ENCODE data around the gene SET. TPM values are rescaled to one million over a fixed set of nuclear protein-coding genes. Genes with fewer than 3 reads are reported as not detected.
A peak's percentile ranks its signal among the peaks of the same experiment; 100 is the strongest.

SET gene
- total and polyA plus RNA-seq, 5 donors = 86.1 to 210 (median 190) TPM

DNA sequence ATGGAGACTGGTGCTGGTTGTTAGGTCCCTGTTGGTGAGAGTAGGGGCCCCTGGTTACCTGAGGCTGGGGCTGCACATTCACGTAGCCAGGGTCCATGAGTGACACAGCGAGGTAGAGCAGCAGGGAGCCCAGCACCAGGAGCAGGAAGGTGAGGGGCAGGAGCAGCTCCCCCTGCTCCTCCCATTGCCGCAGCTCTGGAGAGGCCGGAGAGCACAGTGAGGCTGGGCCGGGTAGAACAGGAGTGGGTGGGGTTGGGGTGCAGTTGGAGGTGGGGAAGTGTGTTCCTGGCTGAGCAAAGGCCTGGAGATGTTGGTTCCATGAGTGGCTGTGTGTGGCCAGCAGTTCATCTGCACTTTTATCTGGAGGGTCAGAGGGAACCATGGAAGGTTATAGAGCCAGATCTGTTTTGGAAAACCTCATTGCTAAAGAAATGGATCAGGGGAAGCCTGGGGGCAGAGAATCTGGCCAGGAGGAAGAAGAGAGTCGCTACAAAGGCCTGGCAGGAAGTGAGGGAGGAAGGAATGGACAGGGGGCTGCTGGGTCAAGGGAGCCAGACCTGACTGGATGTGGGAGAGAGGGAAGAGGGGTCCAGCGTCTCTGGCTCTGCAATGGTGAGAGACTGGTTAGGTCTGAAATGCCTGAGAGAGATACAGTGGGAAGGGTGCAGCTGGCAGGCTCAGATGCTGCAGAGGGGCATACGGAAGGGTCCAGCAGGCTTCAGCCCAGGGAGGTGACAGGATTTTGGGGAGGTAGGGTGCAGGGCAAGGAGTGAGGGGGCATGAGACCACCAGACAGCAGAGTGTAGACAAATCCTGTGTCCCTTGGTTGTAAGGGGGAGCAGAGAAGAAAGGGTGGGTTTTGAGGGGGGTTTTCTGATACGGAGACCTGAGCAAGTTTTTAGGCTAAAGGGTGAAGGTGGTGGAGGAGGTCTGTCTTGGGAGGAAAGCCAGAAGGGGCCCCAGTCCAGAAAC is 33.6 kb downstream of the SET start:
- H3K27ac ChIP-seq (ENCODE audit: low read length) = no peak overlapping the region
- H3K9me3 ChIP-seq (ENCODE audit: control insufficient read depth, low read length) = no peaks in the 10 kb centered on the region
- peaks cover 3% of the 10 kb centered on the region for H3K4me1 ChIP-seq (ENCODE audit: control insufficient read depth, insufficient read depth, low read length)
- ATAC-seq (no peak), DNase-seq (peak in 1 of 3 donors; percentile 39)
- H3K27me3 ChIP-seq (ENCODE audit: control insufficient read depth, insufficient read depth) = no peaks in the 10 kb centered on the region
- 54% methylated on average over 9 of the region's 9 CpGs for WGBS
- H3K4me3 ChIP-seq (ENCODE audit: low read length) = no peak overlapping the region
- intact Hi-C loops (cut with DNase I) = no loop called here

DNA sequence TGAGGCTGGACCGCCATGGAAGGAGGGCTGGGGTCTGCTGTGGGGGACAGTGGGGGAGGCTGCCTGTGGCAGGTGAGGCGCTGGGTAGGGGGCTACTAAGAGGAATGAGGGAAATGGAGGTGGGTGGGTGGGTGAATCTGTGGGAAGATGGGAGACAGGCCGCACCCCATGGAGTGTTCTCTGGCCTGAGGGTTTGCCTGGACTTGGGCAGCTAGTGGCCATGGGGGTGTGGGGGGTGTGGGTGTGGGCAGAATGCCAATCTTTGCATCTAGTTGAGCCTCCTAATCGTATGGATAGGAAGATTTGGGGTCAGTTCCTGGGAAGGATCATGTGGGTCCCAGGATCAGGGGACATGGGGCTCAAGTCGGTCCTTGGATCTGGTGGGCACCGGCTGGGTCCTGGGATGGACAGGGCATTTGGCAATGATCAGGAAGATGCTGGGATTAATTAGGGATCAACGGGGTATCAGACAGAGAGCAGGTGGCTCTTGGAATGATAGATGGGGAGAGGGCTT is 34.4 kb downstream of the SET start:
- intact Hi-C loops (cut with DNase I) = no loop called here
- Histone ChIP-seq H3K27ac (ENCODE audit: low read length) (peak overlapping the region; percentile 19), H3K4me3 (ENCODE audit: low read length) (peak overlapping the region; percentile 55), H3K9me3 (ENCODE audit: control insufficient read depth, low read length) (no peaks in the 10 kb centered on the region), H3K4me1 (ENCODE audit: control insufficient read depth, insufficient read depth, low read length) (peaks cover 3% of the 10 kb centered on the region), H3K27me3 (ENCODE audit: control insufficient read depth, insufficient read depth) (no peaks in the 10 kb centered on the region)
- DNase-seq = peak in 1 of 3 donors; percentile 50
- ATAC-seq = peak in 1 of 2 donors; percentile 0
- WGBS = 46% methylated on average over 7 of the region's 7 CpGs

DNA sequence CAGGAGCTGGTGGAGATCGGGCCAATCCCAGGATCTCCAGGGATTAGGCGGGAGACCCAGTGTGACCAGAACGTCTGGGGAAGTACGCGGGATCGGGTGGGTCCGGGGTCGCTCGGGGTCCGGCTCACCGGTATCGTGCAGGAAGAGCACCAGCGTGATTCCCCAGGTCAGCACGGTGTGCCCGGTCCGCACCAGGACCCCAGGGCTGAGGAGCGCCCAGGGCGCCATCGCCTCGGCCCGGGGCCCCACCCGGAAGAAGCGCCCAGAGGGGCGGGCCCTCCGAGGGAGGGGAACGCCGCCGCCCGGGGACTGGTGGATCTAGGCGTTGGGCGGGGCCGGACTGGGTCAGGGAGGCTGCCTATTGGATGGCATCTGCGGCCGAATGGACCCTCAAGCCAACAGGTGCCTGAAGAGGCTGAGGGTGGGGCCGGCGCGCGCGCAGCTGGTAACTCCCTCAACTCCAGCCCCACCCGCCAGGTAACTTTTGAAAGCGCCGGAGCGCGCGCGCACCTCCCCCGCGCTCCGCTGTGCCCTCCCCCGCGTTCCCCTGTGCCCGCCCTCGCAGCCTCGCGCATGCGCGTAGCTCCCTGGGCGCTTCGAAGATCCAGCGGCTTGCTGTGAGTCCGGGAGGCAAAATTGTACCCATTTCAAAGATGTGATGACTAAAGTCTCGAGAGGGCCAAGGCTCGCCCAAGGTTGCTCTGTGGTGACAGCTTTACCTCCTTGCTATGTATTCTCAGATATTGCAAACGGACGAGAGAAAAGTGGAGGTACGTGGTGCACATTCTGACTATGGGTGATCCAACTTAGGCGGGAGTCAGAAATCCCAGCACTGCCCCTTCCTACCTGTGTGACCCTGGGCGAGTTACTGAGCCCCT is 35.1 kb downstream of the SET start, which contains the start of gene ZDHHC12:
ZDHHC12 (minus strand) TSS at position 262 of the 878 bp plus-strand sequence; CDS start at position 228, 34 bp downstream.
- WGBS = 2% methylated on average over 68 of the region's 68 CpGs
- ATAC-seq (peak; percentile 91 to 95), DNase-seq (peak; percentile 96 to 98 (median 98))
- H3K9me3 ChIP-seq (ENCODE audit: control insufficient read depth, low read length) = no peaks in the 10 kb centered on the region
- H3K4me3 ChIP-seq (ENCODE audit: low read length) = peak within 1 kb of the TSS; percentile 55
- H3K4me1 ChIP-seq (ENCODE audit: control insufficient read depth, insufficient read depth, low read length) = peaks cover 3% of the 10 kb centered on the region
- H3K27me3 ChIP-seq (ENCODE audit: control insufficient read depth, insufficient read depth) = no peaks in the 10 kb centered on the region
- H3K27ac ChIP-seq (ENCODE audit: low read length) = peak within 1 kb of the TSS; percentile 58
- intact Hi-C loops (cut with DNase I) = no loop called here

DNA sequence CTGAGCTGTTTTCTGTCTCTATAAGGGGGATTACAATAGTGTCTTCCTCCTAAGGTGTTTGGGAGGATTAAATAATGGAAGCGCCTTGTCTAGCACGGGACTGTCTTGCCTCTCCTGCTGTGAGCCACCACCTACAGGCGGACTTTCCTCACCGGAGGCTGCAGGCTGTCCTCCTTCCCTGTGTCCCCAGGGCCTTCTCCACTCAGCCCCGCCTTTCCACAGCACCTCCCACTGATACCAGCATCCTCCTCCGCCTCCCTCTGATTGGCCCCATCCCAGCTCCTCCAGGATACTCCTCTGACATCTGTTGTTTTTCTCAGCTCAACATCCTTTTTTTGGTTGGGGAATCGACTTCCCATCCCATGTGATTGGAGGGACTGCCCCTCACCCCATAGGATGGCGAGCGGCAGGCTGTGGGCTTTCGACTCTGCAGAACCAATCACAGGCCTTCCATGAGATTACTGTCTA is 35.8 kb downstream of the SET start:
- intact Hi-C loops (cut with DNase I) = no loop called here
- WGBS = 21% methylated on average over 10 of the region's 10 CpGs

DNA sequence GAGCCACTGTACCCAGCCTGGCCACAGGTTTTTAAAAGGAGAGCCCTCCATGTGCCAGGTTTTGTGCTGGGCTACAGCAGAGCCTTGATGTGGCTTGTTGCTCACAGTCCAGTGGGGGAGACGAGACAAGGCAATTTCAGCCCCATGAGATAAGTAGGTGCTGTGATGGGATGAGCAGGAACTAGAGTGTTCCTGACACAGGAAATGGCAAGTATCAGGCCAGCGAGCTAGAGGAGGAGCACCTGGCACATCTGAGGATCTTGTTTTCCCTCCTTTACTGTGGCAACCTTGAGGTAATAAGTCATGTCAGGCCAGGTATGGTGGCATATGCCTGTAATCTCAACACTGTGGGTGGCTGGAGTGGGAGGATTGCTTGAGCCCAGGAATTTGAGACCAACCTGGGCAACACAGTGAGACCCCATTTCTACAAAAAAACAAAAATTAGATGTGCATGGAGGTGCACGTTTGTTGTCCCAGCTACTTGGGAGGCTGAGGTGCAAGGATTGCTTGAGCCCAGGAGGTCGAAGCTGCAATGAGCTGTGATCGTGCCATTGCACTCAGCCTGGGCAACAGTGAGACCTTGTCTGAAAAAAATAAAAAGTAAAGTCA is 38.7 kb downstream of the SET start:
- no peak for ATAC-seq
- 83% methylated on average over 5 of the region's 5 CpGs for whole genome bisulfite sequencing
- H3K4me1 ChIP-seq (ENCODE audit: control insufficient read depth, insufficient read depth, low read length) = peaks cover 3% of the 10 kb centered on the region
- no peaks in the 10 kb centered on the region for H3K9me3 ChIP-seq (ENCODE audit: control insufficient read depth, low read length)
- no peak for DNase-seq
- H3K27ac ChIP-seq (ENCODE audit: low read length) = no peak overlapping the region
- no peaks in the 10 kb centered on the region for H3K27me3 ChIP-seq (ENCODE audit: control insufficient read depth, insufficient read depth)
- intact Hi-C loops (cut with DNase I) = no loop called here
- no peak overlapping the region for H3K4me3 ChIP-seq (ENCODE audit: low read length)

More for the DNA sequence above, 35.8 kb downstream of the SET start:
- Histone ChIP-seq H3K4me1 (ENCODE audit: control insufficient read depth, insufficient read depth, low read length) (peaks cover 3% of the 10 kb centered on the region), H3K27ac (ENCODE audit: low read length) (peak overlapping the region; percentile 58), H3K27me3 (ENCODE audit: control insufficient read depth, insufficient read depth) (no peaks in the 10 kb centered on the region), H3K4me3 (ENCODE audit: low read length) (peak overlapping the region; percentile 55), H3K9me3 (ENCODE audit: control insufficient read depth, low read length) (no peaks in the 10 kb centered on the region)
- ATAC-seq = peak; percentile 67 to 81
- DNase-seq = peak; percentile 81 to 88 (median 87)

DNA sequence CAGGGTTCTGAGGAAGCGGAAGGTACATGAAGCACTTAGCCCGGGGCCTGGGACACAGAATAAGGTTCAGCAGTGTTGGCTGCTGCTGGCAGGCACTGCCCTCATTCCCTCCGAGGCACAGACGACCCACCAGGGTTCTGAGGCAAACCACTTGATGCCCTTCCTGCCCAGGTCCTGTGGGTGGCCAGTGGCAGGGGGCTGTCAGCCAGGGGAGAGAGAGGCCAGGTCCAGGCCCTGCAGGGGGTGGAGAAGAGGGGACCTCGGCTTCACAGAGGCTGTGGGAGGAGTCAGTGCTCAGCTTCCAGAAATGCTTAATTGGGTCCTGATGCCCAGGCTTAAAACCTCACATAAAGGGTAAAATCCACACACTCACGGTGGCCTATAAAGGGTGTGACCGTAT is 39.3 kb downstream of the SET start:
- intact Hi-C loops (cut with DNase I) = no loop called here
- 75% methylated on average over 7 of the region's 7 CpGs for WGBS
- no peak for ATAC-seq

DNA sequence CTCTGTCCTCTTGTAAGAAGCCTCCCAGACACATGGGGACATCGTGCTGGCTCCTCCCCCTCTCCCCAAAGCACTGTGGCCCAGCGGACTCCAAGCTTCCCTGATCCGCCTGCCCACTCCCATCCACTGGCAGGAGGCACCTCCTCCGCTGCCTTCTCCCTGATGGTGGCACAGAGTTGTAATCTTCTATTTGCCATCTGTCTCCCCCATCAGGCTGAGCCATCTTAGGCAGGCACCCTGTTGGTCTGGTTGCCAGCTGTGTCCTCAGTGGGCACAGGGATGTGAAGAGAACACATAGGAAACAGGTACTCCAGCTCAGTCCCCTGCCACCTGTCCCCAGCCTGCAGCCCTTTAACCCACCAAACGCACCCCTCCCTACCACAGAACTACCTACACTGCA is 40.3 kb downstream of the SET start:
- intact Hi-C loops (cut with DNase I) = no loop called here
- WGBS = 76% methylated on average over 5 of the region's 5 CpGs

More for the DNA sequence above, 39.3 kb downstream of the SET start:
- H3K27me3 ChIP-seq (ENCODE audit: control insufficient read depth, insufficient read depth) = no peaks in the 10 kb centered on the region
- peaks cover 3% of the 10 kb centered on the region for H3K4me1 ChIP-seq (ENCODE audit: control insufficient read depth, insufficient read depth, low read length)
- no peaks in the 10 kb centered on the region for H3K9me3 ChIP-seq (ENCODE audit: control insufficient read depth, low read length)
- no peak overlapping the region for H3K4me3 ChIP-seq (ENCODE audit: low read length)
- no peak for DNase-seq
- no peak overlapping the region for H3K27ac ChIP-seq (ENCODE audit: low read length)

DNA sequence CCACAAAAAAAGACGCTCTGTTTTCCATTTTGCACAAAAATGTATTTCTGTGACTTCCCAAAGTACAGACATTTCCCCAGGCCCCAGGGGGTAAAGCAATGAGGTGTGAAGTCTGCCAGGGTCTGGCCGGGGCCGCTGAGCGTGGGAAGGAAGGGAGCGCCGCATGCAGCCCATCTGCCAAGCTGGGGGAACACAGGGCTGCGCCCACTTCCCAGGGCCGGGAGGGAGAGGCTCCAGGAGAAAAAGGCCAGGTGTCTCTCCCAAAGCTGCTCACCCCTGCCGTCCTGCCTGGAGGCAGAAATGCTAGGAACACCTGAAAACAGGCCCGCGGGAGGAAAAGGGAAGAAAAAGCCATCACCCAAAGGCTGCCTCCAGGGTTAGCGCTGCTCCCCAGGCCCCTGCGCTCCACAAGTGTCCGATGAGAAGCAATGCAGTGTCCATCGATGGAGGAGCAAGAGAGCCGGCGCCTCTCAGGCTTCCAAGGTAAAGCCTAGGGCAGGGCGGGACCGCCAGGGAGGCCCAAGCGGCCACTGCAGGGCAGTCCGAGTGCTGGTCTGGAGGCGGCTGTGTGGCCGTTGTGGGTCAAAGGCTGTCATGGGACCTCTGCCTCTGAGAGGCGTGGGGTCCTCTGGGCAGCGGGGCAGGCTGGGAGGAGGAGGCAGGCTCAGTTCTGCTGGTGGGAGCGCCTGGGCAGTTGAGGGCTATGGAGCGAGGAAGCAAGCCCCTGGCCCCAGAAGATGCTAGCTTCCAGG is 40.9 kb downstream of the SET start:
- no peak for ATAC-seq
- DNase-seq = no peak
- no peaks in the 10 kb centered on the region for H3K4me1 ChIP-seq (ENCODE audit: control insufficient read depth, insufficient read depth, low read length)
- no peaks in the 10 kb centered on the region for H3K9me3 ChIP-seq (ENCODE audit: control insufficient read depth, low read length)
- WGBS = 90% methylated on average over 27 of the region's 27 CpGs
- H3K4me3 ChIP-seq (ENCODE audit: low read length) = no peak overlapping the region
- H3K27me3 ChIP-seq (ENCODE audit: control insufficient read depth, insufficient read depth) = no peaks in the 10 kb centered on the region
- intact Hi-C loops (cut with DNase I) = no loop called here
- H3K27ac ChIP-seq (ENCODE audit: low read length) = no peak overlapping the region

More for the DNA sequence above, 40.3 kb downstream of the SET start:
- H3K4me1 ChIP-seq (ENCODE audit: control insufficient read depth, insufficient read depth, low read length) = peaks cover 3% of the 10 kb centered on the region
- no peaks in the 10 kb centered on the region for H3K9me3 ChIP-seq (ENCODE audit: control insufficient read depth, low read length)
- no peaks in the 10 kb centered on the region for H3K27me3 ChIP-seq (ENCODE audit: control insufficient read depth, insufficient read depth)
- ATAC-seq (no peak), DNase-seq (no peak)
- H3K27ac ChIP-seq (ENCODE audit: low read length) = no peak overlapping the region
- H3K4me3 ChIP-seq (ENCODE audit: low read length) = no peak overlapping the region

DNA sequence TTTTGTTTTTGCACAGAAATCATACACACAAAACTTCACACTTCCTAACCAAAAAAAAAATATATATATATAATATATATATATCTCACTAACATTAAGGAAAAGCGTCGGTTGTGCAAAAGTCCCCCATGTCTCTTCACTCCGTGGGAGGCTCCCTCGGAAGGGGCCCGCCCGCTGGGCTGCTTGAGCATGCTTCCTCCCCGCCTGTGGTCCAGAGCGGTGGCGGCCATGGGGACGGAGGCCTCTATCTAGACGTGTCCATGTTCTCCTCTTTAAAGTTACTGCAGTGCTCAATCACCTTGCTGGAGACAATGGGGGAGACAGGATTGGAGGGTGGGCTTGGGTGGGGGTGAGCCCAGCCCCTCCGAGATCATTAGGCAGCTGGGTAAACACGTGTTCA is 42.1 kb downstream of the SET start:
- Histone ChIP-seq H3K4me1 (ENCODE audit: control insufficient read depth, insufficient read depth, low read length) (no peaks in the 10 kb centered on the region), H3K4me3 (ENCODE audit: low read length) (no peak overlapping the region), H3K9me3 (ENCODE audit: control insufficient read depth, low read length) (no peaks in the 10 kb centered on the region), H3K27me3 (ENCODE audit: control insufficient read depth, insufficient read depth) (no peaks in the 10 kb centered on the region), H3K27ac (ENCODE audit: low read length) (no peak overlapping the region)
- intact Hi-C loops (cut with DNase I) = no loop called here
- no peak for DNase-seq
- 84% methylated on average over 13 of the region's 13 CpGs for WGBS
- ATAC-seq = no peak

DNA sequence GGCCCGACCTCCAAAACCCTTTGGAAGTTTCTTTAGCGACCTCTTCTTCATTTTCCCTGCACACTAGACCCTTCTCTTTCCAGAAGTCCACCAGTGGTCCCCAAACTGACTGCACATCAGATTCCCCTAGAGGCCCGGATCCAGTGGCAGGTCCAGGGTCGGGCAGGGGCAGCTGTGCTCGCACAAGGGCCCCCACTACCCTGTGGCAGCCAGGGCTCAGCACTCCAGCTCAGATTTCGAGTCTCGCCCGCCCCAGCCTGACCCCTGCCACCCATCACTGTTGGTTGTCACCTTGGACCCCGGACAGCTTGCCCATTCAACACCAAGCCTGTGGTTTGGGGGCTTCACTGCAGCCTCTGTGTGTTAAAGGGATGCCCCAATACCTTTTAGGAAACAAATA is 42.7 kb downstream of the SET start:
- Histone ChIP-seq H3K27ac (ENCODE audit: low read length) (no peak overlapping the region), H3K9me3 (ENCODE audit: control insufficient read depth, low read length) (no peaks in the 10 kb centered on the region), H3K4me1 (ENCODE audit: control insufficient read depth, insufficient read depth, low read length) (no peaks in the 10 kb centered on the region), H3K4me3 (ENCODE audit: low read length) (no peak overlapping the region), H3K27me3 (ENCODE audit: control insufficient read depth, insufficient read depth) (no peaks in the 10 kb centered on the region)
- ATAC-seq (no peak), DNase-seq (no peak)
- WGBS = 83% methylated on average over 9 of the region's 9 CpGs
- intact Hi-C loops (cut with DNase I) = no loop called here
